HG02623 (cell line): ENCODE results near the gene EIF2AK3.

ENCODE experiments used
- ATAC-seq: cut with Tn5 transposase; IDR thresholded peaks from one replicate; pipeline ENCODE4 v1.9.1; 2021; ENCODE audit warnings: moderate library complexity; ENCODE audit not compliant: unreplicated experiment

EIF2AK3 gene

DNA sequence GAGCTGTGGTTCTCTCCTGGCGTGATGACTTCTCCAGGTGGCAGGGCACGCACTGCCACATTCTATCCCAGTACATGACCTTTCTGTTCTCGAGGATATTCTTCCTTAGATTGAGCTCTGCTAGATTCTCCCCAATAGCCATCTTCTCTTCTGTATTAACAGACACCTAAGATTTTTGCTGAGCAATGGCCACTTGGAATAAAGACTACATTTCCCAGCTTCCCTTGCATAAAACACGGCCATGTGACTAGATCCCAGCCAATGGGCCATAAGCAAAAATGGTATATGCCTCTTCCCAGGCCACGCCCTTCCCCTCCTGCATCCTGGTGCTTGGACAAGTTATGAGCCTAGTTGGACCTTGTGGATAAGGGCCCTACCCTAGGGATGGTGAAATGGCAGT lies 82.1 kb downstream of the EIF2AK3 start:
- ATAC-seq = peak; percentile 45

DNA sequence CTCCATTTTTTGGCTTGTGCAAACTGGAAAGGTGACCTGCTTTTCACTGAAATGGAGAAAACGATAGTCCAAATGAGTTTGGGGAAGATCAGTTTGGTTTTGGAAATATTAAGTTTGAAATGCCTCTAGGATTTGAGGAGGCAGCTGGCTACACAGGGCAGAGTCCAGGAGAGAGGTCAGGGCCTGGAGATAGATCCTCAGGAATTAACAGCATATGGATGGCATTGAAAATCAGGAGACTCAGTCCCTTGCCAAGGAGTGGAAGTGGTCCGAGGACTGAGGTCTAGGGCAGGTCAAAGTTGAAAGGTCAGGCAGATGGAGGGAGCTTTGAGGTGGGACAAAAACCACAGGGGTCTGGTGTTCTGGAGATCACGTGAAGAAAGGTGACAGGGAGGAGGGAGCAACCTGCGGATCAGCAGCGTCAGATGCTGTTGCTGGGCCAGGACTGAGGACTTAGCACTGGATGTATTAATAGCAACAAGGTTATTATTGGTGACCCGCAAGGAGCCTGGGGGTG lies 83.7 kb downstream of the EIF2AK3 start:
- ATAC-seq = no peak

DNA sequence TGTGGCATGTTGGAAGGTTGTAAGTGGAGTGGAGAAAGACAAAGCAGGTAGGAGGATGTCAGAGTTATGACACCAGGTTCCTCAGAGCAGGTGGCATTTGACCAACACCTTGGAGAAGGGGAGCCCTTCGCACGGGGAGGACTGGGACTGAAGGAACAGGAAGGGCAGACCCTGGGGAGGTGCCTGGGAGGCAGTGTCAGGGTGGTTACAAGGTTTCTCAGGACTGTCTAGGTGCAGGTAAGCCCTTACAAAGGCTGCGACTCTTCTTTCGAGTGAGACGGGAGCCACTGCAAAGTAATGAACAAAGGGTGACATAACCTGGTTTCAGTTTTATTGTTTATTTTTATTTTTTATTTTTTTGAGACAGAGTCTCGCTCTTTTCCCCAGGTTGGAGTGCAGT lies 84.6 kb downstream of the EIF2AK3 start:
- no peak for ATAC-seq

DNA sequence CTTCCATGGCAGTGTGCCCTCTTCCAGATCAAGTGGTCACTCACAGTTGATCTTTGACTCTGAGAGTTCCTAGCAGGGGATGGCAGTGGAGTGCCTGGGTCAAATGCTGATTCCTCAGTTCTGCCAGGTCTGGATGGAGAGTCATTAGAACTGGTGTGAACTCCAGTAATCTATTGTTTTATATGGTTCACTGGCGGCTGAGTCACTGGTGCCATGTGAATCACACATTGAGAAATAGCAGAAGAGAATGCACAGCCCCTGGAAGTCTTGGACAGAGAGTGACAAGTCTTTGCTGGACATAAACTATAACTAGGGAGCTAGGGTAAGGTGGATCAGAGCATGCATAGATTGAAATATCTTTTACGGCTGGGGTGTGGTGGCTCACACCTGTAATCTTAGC lies 86.9 kb downstream of the EIF2AK3 start:
- ATAC-seq = no peak

DNA sequence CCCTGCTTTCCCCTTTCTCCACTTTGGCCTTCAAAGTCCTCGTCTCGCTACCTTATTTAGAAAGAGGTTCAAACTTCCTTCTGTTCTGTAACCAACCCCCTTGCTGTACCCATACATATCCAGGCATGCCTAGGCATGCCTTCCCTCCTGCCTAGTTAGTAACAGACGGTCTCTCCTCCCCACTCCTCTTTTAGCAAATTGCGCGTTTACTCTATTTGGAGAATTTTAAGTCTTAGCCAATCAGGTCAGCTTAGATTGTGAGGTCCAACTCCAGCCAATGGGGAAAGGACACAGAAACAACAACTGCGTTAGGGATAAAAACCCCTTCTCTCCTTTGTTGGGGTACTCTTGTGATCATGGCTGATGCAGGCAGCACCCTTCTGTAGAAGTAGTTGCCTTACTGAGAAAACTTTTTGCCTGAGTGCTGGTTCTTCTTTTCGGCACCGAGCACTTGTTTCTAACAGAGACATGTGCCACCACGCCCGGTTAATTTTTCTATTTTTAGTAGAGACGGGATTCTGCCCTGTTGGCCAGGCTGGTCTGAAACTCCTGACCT lies 88.8 kb downstream of the EIF2AK3 start:
- no peak for ATAC-seq

DNA sequence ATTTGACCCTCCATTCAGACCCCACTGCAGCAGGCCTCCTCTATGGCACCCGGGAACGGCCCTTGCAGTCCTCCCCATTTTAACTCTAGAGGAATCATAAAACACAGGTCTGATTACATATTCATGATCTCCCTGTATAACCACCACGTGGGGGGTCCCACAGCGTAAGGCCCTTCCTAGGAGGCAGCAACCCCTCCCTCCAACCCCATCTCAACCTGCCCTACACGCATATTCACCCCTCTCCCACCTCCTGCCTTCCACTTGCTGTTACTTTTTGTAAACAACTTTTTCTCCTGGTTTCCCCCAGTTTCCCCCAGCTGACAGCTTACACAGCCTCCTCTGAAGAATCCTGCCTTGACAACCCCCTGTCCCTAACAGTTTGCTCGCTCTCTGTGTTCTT lies 89.6 kb downstream of the EIF2AK3 start:
- ATAC-seq = no peak

DNA sequence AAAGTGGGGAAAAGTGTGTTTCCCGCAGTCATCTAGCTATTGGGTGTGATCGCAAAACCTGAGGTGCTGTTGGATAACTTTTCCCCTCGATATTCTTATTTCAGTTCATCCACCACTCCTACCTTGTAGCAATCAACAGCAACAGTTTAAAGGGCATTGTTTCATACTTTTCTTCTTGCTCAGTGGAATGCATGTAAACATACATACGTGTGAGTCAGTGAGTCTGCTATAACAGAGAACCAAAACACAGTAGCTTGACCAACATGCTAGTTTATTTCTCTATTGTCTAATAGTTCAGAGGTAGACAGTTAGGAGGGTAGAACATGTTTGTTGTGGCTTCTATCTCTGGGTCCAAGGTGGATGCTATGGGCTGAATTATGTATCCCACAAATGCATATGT lies 97.2 kb downstream of the EIF2AK3 start:
- no peak for ATAC-seq

DNA sequence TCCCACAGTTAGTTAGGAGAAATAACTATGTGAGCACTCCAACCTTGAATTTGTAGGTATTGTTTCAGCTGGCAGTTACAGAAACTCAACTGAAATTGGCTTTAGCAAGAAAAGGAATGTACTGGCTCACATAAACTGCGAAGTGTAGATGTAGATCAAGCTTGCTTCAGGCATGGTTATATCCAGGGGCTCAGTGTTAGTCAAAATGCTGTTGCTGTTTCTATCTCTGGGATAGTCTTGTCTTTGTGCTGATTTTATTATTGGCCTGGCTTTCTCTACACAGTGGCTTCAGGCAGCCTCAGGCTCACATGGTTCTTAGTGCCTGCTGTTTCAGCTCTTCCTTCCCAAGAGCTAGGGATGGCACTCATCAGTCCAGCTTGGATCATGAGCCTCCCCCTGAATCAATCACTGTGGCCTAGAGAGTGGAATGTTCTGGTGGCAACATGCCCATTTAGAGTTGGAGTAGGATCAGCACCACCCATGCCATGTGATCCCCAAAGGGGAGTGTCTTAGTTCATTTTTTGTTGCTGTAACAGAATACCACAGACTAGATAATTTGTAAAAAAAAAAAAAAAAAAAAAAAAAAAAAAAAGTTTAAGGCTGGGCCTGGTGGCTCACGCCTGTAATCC lies 105.7 kb downstream of the EIF2AK3 start:
- no peak for ATAC-seq

DNA sequence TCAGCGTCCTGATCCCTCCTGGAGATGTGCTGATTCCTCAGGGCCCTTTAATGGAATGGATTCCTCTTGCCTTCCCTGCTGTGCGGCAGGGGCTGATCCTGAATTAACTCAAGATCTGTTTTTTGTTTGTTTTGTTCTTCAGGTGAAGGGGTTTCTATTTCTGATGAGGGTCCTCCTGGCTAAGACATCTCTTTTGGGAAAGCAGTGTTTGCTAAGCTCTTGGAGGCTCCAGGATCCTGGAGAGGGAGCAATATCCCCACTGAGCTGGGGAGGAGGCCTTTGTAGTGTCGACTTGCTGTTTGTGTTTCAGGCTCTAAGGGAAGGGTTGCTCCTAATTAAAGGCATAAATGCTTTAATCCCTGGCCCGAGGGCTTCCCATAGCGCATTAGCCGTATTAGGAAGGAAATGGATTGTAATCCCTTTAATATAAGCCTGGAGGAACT lies 109.5 kb downstream of the EIF2AK3 start:
- ATAC-seq = no peak
